Spleen (tissue), 11 donors: Measurements from ENCODE around the gene CARD19. TPM values are rescaled to one million over a fixed set of nuclear protein-coding genes. Genes with fewer than 3 reads are reported as not detected.
A peak's percentile ranks its signal among the peaks of the same experiment; 100 is the strongest.

Source experiments
- DNase-seq: peaks from one replicate; pipeline ENCODE4 v3.0.0-alpha.2; 2020
- H3K27ac ChIP-seq, 8 donors: fragments of 200-600 bp; sonication (generic) in 7 of 8; 1 replicate in 4 of 8; 2 replicates in 4 of 8; pipeline versions ENCODE4 v1.5.0 to v1.8.0; 2016 to 2021; ENCODE audit warnings: inconsistent platforms in 4 of 8, mild to moderate bottlenecking in 4 of 8, moderate library complexity in 1 of 8
- H3K27me3 ChIP-seq, 7 donors: fragments of 200-600 bp; sonication (generic) in 6 of 7; replicated peaks in 1 of 7; 1 replicate in 4 of 7; 2 replicates in 3 of 7; pipeline versions ENCODE4 v1.5.0 to v1.8.0; 2016 to 2021; ENCODE audit warnings: inconsistent platforms in 3 of 7, mild to moderate bottlenecking in 1 of 7
- H3K36me3 ChIP-seq, 6 donors: fragments of 200-600 bp; sonication (generic) in 5 of 6; 1 replicate in 4 of 6; 2 replicates in 2 of 6; pipeline versions ENCODE4 v1.5.0 to v1.8.0; 2016 to 2021; ENCODE audit warnings: inconsistent platforms in 2 of 6
- H3K4me1 ChIP-seq, 6 donors: fragments of 200-600 bp; sonication (generic) in 5 of 6; 1 replicate in 3 of 6; 2 replicates in 3 of 6; pipeline versions ENCODE4 v1.5.0 to v1.8.0; 2016 to 2021; ENCODE audit warnings: inconsistent platforms in 3 of 6
- H3K4me3 ChIP-seq, 8 donors: fragments of 200-600 bp; sonication (generic) in 7 of 8; 1 replicate in 4 of 8; 2 replicates in 4 of 8; pipeline versions ENCODE4 v1.5.0 to v1.8.0; 2016 to 2021; ENCODE audit warnings: inconsistent platforms in 4 of 8, mild to moderate bottlenecking in 4 of 8, moderate library complexity in 2 of 8
- H3K9me3 ChIP-seq, 8 donors: fragments of 200-600 bp; sonication (generic) in 7 of 8; 1 replicate in 4 of 8; 2 replicates in 4 of 8; pipeline versions ENCODE4 v1.5.0 to v1.8.0; 2016 to 2021; ENCODE audit warnings: inconsistent platforms in 4 of 8
- CTCF ChIP-seq, 11 experiments: fragments of 200-600 bp in 7 of 11; fragments of 450-650 bp in 4 of 11; sonication (generic) in 4 of 11; IDR thresholded peaks in 8 of 11; conservative IDR thresholded peaks in 3 of 11; 1 replicate in 7 of 11; 2 replicates in 4 of 11; pipeline versions ENCODE4 v1.4.0 to v1.8.0; 2016 to 2021; ENCODE audit warnings: antibody characterized with exemption in 11 of 11, inconsistent platforms in 4 of 11, mild to moderate bottlenecking in 1 of 11
- POLR2A ChIP-seq, 3 donors: fragments of 450-650 bp; IDR thresholded peaks; one replicate each; pipeline ENCODE4 v1.5.1; 2017; ENCODE audit warnings: antibody characterized with exemption in 3 of 3, mild to moderate bottlenecking in 1 of 3
- POLR2AphosphoS5 ChIP-seq, 3 donors: sonication (generic); formaldehyde crosslinking; IDR thresholded peaks; one replicate each; pipeline ENCODE4 v1.5.1; 2017; ENCODE audit warnings: antibody characterized with exemption in 3 of 3
- WGBS, 5 donors: extraction: QIAGEN DNeasy Blood & Tissue Kit in 3 of 5; methylation state at CpG; one replicate each; pipeline versions ENCODE4 v1.1.5 to v1.1.7; 2013 to 2018; 5-methylcytosine and 5-hydroxymethylcytosine counted together
- intact Hi-C: fragments of 100-400 bp; cut with DNase I; formaldehyde crosslinking; loops from one replicate; pipeline ENCODE4 v1.15.0; 2023; ENCODE audit warnings: low total_unique reads
- polyA plus RNA-seq, 3 donors: library from polyadenylated mRNA; stranded (reverse); fragments of 200-250 nt; gene quantifications; one replicate each; pipeline ENCODE4 v1.2.1, GENCODE V29; 2013
- total RNA-seq, 7 donors: library from RNA; depleted of rRNA in 3 of 7; stranded (reverse); fragments of >200 nt in 3 of 7; fragmentation: NEBNext Ultra II Directional in 4 of 7; extraction: Animal tissue kit (Norgen Biotek cat#: 25700) in 4 of 7; gene quantifications; one replicate each; pipeline versions ENCODE4 v1.1.0 to v1.2.1, GENCODE V29; 2016 to 2021
- donor health status: healthy with polysubstance abuse.
- donor health status: DM: no; HTN: no; CAD: no; lungs with moderate emphysema.
- donor health status: DM: no; HTN: no; CAD: no.
- donor health status: Bipolar disorder and iron deficiency.
- donor health status: healthy.
- donor health status: DM: no; HTN: no; CAD: no.
- donor health status: DM: yes; HTN: yes; CAD: no.

Gene CARD19
- total and polyA plus RNA-seq, 10 donors = 21.7 to 78.8 (median 39.2) TPM

- peak; percentile 86 for DNase-seq
- Histone ChIP-seq H3K4me3 (peak overlapping the region in 7 of 8 donors; percentile 83 to 99 (median 94)), H3K27ac (peak overlapping the region in 7 of 8 donors; percentile 93 to 99 (median 97)), H3K36me3 (no peaks in the 10 kb centered on the region), H3K27me3 (no peaks in the 10 kb centered on the region), H3K4me1 (peaks cover 57 to 89% (median 71%) of the 10 kb centered on the region in 6 donors), H3K9me3 (no peaks in the 10 kb centered on the region)
- no peak for TF ChIP-seq POLR2AphosphoS5 (IDR thresholded peaks at IDR 0.05)
- TF ChIP-seq CTCF (IDR thresholded peaks at IDR 0.05 in 8 of 11, conservative IDR thresholded peaks at IDR 0.05 in 3 of 11) = no peak
- no peak for TF ChIP-seq POLR2A (IDR thresholded peaks at IDR 0.05)
- intact Hi-C loops = loop anchor here (10.0 kb wide), 1 partner anchor 93 kb away; no protein-coding TSS in a partner anchor
- 49 to 68% (median 66%) methylated on average over 4 to 11 of the region's 11 CpGs for WGBS, 5 donors
These were observed 1.6 kb downstream of the CARD19 start for GRCh38 chr9:93097511-93098201.

DNA sequence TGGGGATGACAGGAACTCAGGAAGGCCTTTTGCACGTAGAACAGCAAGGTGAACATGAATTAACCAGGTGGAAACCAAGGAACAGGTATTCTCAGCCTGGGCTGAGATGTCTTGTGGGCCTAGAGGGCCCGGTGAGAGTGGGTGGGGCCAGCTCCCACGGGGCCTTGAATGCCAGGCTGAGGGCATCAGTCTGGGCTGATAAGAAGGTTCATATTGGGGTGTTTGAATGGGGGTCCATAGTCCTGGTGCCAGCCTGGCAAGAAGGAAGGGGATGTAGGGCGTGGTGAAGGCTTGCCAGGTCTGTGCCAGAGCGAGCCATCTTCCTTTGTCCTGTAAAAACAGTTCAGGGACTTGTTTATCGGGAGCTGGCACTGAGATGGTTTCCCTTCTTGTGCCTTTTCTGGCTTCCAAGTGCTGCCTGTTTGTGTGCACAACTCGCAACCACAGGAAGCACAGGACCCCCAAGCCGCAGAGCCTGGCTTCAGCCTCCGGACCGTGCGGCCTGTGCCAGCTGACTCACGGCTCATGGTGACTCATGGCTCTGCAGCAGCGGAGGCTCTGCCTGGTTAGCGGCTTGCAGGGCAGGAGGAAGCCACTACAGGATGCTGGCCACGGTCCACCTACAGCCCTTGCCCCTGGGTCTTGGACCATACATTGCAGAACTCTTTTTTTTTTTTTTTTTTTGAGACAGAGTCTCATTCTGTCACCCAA lies 2.4 kb downstream of the CARD19 start:
- Histone ChIP-seq H3K36me3 (no peaks in the 10 kb centered on the region), H3K4me1 (peaks cover 51 to 85% (median 66%) of the 10 kb centered on the region in 6 donors), H3K9me3 (peaks cover 0 to under 1% (median 0%) of the 10 kb centered on the region in 8 donors), H3K27ac (peak overlapping the region; percentile 66 to 99 (median 96)), H3K4me3 (peak overlapping the region in 4 of 8 donors; percentile 4 to 99 (median 44)), H3K27me3 (no peaks in the 10 kb centered on the region)
- no peak for TF ChIP-seq POLR2A (IDR thresholded peaks at IDR 0.05)
- peak; percentile 88 to 95 (median 90) for TF ChIP-seq POLR2AphosphoS5 (IDR thresholded peaks at IDR 0.05)
- peak in 3 of 11 experiments; percentile 15 to 24 (median 17) for TF ChIP-seq CTCF (IDR thresholded peaks at IDR 0.05 in 8 of 11, conservative IDR thresholded peaks at IDR 0.05 in 3 of 11)
- intact Hi-C loops = loop anchor here (10.0 kb wide), 1 partner anchor 94 kb away; no protein-coding TSS in a partner anchor
- peak; percentile 96 for DNase-seq
- WGBS, 5 donors = 7 to 18% (median 11%) methylated on average over 15 of the region's 15 CpGs

GRCh38 chr9:93099551-93100275 lies 3.7 kb downstream of the CARD19 start:
- peaks cover 37 to 71% (median 53%) of the 10 kb centered on the region in 6 donors for H3K4me1 ChIP-seq
- H3K36me3 ChIP-seq = peaks cover 0 to 11% (median 0%) of the 10 kb centered on the region in 6 donors
- H3K4me3 ChIP-seq = peak overlapping the region in 1 of 8 donors; percentile 99
- TF ChIP-seq POLR2A (IDR thresholded peaks at IDR 0.05) (no peak), POLR2AphosphoS5 (IDR thresholded peaks at IDR 0.05) (peak in 1 of 3 donors; percentile 5), CTCF (IDR thresholded peaks at IDR 0.05 in 8 of 11, conservative IDR thresholded peaks at IDR 0.05 in 3 of 11) (no peak)
- 71 to 84% (median 78%) methylated on average over 9 to 16 of the region's 16 CpGs for WGBS, 5 donors
- H3K27me3 ChIP-seq = no peaks in the 10 kb centered on the region
- peak; percentile 80 for DNase-seq
- H3K9me3 ChIP-seq = peaks cover 0 to 14% (median 10%) of the 10 kb centered on the region in 8 donors
- intact Hi-C loops = loop anchor here (10.0 kb wide), 1 partner anchor 95 kb away; no protein-coding TSS in a partner anchor
- H3K27ac ChIP-seq = peak overlapping the region; percentile 63 to 99 (median 96)
